ENCODE measurements around the gene IFNL4. TPM values are rescaled to one million over a fixed set of nuclear protein-coding genes. Genes with fewer than 3 reads are reported as not detected.

IFNL4 gene
- total RNA-seq, 2 donors from 2014 or later, result not detected

DNA sequence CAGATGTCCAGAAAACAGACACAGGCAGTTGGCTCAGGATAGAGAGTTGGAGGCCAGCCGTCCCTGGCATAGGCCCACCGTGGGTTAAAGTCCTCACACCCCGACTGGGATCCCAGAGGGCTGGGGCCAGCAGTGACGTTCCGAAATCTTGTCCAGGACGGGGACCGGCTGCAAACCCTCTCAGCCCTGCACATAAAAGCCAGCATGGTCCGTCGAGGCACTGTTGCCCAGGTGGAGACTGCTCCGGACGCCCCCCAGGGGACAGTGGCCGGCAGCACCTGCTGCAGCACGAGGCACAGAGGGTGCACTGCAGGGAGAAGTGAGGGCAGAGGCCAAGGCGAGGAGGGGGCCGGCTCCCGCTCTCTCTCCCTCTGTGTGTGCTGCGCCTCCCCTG lies 15.3 kb upstream of the IFNL4 start:
- Histone ChIP-seq H3K9me3 (no peaks in the 10 kb centered on the region), H3K4me3 (no peak overlapping the region), H3K36me3 (no peaks in the 10 kb centered on the region), H3K27ac (no peak overlapping the region), H3K4me1 (peaks cover 0 to 14% of the 10 kb centered on the region in 2 donors), H3K27me3 (peaks cover 4 to 20% of the 10 kb centered on the region in 2 donors)
- DNase-seq (ENCODE audit: low spot score), result no peak
- TF ChIP-seq, protein P1, sequence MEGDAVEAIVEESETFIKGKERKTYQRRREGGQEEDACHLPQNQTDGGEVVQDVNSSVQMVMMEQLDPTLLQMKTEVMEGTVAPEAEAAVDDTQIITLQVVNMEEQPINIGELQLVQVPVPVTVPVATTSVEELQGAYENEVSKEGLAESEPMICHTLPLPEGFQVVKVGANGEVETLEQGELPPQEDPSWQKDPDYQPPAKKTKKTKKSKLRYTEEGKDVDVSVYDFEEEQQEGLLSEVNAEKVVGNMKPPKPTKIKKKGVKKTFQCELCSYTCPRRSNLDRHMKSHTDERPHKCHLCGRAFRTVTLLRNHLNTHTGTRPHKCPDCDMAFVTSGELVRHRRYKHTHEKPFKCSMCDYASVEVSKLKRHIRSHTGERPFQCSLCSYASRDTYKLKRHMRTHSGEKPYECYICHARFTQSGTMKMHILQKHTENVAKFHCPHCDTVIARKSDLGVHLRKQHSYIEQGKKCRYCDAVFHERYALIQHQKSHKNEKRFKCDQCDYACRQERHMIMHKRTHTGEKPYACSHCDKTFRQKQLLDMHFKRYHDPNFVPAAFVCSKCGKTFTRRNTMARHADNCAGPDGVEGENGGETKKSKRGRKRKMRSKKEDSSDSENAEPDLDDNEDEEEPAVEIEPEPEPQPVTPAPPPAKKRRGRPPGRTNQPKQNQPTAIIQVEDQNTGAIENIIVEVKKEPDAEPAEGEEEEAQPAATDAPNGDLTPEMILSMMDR (IDR thresholded peaks at IDR 0.05), result no peak

DNA sequence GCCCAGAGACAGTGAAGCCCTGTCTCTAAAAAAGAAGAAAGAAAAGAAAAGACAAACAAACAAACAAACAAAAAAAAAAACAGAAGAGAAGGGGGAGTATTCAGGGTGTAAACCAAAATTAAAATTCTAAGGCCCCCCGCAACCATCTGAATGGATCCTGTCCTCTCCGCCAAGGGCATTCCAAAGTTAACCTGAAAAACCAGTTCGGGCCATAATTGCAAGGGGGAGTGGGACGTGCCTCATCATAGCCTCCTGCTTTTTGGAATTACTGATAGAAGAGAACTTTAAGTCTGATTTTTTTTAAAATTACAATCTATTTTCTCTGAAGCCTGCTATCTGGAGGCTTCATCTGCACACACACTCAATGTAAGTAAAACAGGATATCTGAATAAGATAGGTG lies 13.8 kb upstream of the IFNL4 start:
- Histone ChIP-seq H3K27me3 (peaks cover 4 to 20% of the 10 kb centered on the region in 2 donors), H3K9me3 (no peaks in the 10 kb centered on the region), H3K4me1 (peaks cover 0 to 14% of the 10 kb centered on the region in 2 donors), H3K4me3 (no peak overlapping the region), H3K36me3 (no peaks in the 10 kb centered on the region), H3K27ac (no peak overlapping the region)
- DNase-seq (ENCODE audit: low spot score), result no peak
- TF ChIP-seq, protein P1 (IDR thresholded peaks at IDR 0.05), result no peak

DNA sequence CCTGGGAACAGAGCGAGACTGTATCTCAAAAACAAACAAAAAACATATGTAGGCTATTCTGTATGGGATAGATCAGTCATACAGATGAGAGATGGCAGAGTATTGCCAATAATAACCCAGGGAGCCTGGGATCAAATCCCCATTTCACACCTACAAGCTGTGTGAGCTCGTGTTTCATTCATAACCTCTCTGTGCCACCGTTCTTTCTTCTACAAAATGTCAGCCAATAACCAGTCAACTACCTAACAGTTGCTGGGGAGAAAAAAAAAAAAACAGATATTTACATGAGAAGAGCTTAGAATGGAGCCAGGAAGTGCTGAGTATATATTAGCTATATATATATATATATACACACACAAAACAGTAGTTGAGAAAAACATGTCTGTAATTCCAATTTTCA lies 13.0 kb upstream of the IFNL4 start:
- TF ChIP-seq, protein P1 (IDR thresholded peaks at IDR 0.05), result no peak

DNA sequence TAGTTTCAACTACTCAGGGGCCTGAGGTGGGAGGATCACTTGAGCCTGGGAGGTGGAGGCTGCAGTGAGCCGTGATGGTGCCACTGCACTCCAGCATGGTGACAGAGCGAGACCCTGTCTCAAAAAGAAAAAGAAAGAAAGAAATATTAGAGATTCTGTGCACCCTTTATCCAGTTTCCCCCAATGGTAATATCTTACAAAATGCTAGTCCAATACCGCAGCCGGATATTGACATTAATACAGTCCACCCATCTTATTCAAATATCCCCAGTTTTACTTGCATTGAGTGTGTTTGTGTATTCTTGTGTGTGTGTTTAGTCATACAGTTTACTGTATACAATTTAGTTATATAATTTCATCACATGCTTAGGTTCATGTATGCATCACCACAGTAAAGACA lies 8.6 kb upstream of the IFNL4 start:
- H3K27me3 ChIP-seq, result no peaks in the 10 kb centered on the region
- DNase-seq (ENCODE audit: low spot score), result no peak
- TF ChIP-seq, protein P1 (IDR thresholded peaks at IDR 0.05), result no peak
- no peaks in the 10 kb centered on the region for H3K36me3 ChIP-seq
- no peak overlapping the region for H3K4me3 ChIP-seq
- H3K9me3 ChIP-seq, result no peaks in the 10 kb centered on the region
- no peak overlapping the region for H3K27ac ChIP-seq
- H3K4me1 ChIP-seq, result no peaks in the 10 kb centered on the region

More for the DNA sequence above, 13.0 kb upstream of the IFNL4 start:
- Histone ChIP-seq H3K4me3 (no peak overlapping the region), H3K36me3 (no peaks in the 10 kb centered on the region), H3K27me3 (peaks cover 4 to 20% of the 10 kb centered on the region in 2 donors), H3K27ac (no peak overlapping the region), H3K9me3 (no peaks in the 10 kb centered on the region), H3K4me1 (peaks cover 0 to 14% of the 10 kb centered on the region in 2 donors)
- DNase-seq (ENCODE audit: low spot score), result no peak

DNA sequence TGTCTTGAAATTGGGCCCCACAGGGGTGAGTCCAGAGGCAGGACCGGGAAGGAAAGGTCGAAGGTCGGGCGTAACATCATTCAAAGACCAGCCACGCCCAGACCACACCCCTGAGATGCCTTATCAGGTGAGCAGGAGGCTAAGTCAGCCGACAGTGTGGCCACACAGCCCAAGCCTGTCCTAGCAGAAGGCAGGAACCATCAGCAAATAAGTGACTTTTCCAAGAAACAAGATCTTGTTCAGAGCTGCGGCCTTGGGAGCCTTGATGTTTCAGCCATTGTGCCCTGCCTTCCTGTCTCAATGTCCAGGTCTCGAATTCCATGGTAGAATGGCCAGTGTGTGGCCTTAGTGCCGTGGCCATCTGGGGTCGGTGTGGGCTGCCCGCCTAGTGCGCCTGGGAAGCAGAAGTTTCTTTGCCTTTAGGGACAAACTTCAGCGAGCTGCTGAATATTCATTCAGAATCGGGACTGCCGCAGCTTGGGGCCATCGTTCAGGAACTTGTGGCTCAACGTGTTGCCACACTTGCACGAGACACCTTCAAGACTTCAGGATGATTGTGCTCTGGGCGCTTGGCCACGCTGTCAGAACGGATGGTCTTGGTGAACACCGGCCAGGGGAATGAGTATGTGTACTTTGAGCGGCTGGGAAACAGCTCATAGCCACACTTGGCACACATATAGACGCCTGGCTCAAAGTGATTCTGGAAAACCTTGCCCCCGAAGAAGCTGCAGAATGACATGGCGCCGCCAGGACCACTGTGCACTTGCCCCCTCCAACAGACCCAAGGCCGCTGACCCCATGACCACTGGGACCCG lies 6.1 kb upstream of the IFNL4 start:
- TF ChIP-seq, protein P1 (IDR thresholded peaks at IDR 0.05), result no peak
- H3K27me3 ChIP-seq, result no peaks in the 10 kb centered on the region

More for the DNA sequence above, 6.1 kb upstream of the IFNL4 start:
- no peaks in the 10 kb centered on the region for H3K36me3 ChIP-seq
- no peaks in the 10 kb centered on the region for H3K4me1 ChIP-seq
- DNase-seq (ENCODE audit: low spot score), result no peak
- H3K4me3 ChIP-seq, result no peak overlapping the region
- H3K9me3 ChIP-seq, result no peaks in the 10 kb centered on the region
- H3K27ac ChIP-seq, result no peak overlapping the region
